ENCODE results near the gene CHRDL2.

DNA sequence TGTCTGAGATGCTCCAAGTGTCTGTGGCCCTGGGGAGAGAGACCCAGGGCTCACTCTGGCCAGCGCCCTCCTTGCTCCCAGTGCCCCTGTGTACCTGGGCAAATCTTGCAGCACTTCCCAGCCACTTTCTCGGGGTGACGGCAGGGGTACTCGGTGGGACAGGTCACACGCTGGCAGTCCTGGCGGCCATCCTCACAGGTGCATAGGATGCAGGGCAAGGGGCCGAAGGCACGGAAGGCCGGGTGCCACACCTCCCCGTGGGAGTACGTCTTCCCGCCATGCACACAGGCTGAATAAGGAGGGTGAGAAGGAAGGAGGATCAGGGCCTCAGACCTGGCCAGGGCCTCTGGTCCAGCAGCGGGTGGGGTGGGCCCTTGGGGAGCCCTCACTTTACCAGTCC, 28.0 kb downstream of the CHRDL2 start:
- TF ChIP-seq, protein P1, sequence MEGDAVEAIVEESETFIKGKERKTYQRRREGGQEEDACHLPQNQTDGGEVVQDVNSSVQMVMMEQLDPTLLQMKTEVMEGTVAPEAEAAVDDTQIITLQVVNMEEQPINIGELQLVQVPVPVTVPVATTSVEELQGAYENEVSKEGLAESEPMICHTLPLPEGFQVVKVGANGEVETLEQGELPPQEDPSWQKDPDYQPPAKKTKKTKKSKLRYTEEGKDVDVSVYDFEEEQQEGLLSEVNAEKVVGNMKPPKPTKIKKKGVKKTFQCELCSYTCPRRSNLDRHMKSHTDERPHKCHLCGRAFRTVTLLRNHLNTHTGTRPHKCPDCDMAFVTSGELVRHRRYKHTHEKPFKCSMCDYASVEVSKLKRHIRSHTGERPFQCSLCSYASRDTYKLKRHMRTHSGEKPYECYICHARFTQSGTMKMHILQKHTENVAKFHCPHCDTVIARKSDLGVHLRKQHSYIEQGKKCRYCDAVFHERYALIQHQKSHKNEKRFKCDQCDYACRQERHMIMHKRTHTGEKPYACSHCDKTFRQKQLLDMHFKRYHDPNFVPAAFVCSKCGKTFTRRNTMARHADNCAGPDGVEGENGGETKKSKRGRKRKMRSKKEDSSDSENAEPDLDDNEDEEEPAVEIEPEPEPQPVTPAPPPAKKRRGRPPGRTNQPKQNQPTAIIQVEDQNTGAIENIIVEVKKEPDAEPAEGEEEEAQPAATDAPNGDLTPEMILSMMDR (conservative IDR thresholded peaks at IDR 0.05; ENCODE audit: low read depth, low read length): no peak
- TF ChIP-seq MAFK (IDR thresholded peaks at IDR 0.05; ENCODE audit: low read depth, low read length): no peak
- TF ChIP-seq MAZ (IDR thresholded peaks at IDR 0.05; ENCODE audit: borderline replicate concordance, low read depth, low read length): no peak
- no peak for TF ChIP-seq POLR2A (IDR thresholded peaks at IDR 0.05; ENCODE audit: low read depth, low read length)
- TF ChIP-seq BHLHE40 (IDR thresholded peaks at IDR 0.05; ENCODE audit: low read depth, low read length): no peak
